Epithelial cell of esophagus (primary cell): Measurements from ENCODE around the gene PKIG.
A peak's percentile ranks its signal among the peaks of the same experiment; 100 is the strongest.
"Not testable (repeated sequence)": the region's sequence is repeated elsewhere in the genome, so short reads cannot be mapped to it uniquely, and the experiment has no call there.

Experiments used
- DNase-seq: peaks from one replicate; pipeline ENCODE4 v3.0.0; 2010; ENCODE audit warnings: low read depth
- H3K4me3 ChIP-seq: 2 replicates; pipeline ENCODE4 v1.5.1; 2011; ENCODE audit warnings: mild to moderate bottlenecking, low read length, control low read depth
- TF ChIP-seq, protein P1 (sequence below): IDR thresholded peaks from 2 replicates; pipeline ENCODE4 v1.5.1; 2011; ENCODE audit warnings: low read depth, mild to moderate bottlenecking, low read length, control low read depth, inconsistent platforms; ENCODE audit not compliant: insufficient read depth; ENCODE audit errors: missing control alignments

PKIG gene

DNA sequence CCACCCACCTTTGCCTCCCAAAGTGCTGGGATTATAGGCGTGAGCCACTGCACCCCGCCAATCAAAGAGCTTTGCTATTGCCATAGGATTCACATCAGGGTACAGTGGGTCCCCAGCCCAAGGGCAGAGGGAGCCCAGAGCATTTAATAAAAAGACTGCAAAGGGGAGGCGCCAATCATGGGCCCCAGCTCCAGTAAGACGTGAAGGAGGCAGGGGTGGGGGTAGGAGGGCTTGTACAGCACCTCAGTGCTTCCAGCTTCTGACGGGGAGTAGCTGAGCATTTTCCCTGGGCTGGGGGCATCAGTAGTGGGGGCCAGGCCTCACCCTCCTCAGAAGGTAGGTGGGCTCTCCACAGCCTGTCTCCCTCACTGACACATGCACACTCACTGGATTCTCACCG lies 67.6 kb downstream of the PKIG start:
- TF ChIP-seq, protein P1, sequence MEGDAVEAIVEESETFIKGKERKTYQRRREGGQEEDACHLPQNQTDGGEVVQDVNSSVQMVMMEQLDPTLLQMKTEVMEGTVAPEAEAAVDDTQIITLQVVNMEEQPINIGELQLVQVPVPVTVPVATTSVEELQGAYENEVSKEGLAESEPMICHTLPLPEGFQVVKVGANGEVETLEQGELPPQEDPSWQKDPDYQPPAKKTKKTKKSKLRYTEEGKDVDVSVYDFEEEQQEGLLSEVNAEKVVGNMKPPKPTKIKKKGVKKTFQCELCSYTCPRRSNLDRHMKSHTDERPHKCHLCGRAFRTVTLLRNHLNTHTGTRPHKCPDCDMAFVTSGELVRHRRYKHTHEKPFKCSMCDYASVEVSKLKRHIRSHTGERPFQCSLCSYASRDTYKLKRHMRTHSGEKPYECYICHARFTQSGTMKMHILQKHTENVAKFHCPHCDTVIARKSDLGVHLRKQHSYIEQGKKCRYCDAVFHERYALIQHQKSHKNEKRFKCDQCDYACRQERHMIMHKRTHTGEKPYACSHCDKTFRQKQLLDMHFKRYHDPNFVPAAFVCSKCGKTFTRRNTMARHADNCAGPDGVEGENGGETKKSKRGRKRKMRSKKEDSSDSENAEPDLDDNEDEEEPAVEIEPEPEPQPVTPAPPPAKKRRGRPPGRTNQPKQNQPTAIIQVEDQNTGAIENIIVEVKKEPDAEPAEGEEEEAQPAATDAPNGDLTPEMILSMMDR, result no peak
- no peak overlapping the region for H3K4me3 ChIP-seq
- no peak for DNase-seq

DNA sequence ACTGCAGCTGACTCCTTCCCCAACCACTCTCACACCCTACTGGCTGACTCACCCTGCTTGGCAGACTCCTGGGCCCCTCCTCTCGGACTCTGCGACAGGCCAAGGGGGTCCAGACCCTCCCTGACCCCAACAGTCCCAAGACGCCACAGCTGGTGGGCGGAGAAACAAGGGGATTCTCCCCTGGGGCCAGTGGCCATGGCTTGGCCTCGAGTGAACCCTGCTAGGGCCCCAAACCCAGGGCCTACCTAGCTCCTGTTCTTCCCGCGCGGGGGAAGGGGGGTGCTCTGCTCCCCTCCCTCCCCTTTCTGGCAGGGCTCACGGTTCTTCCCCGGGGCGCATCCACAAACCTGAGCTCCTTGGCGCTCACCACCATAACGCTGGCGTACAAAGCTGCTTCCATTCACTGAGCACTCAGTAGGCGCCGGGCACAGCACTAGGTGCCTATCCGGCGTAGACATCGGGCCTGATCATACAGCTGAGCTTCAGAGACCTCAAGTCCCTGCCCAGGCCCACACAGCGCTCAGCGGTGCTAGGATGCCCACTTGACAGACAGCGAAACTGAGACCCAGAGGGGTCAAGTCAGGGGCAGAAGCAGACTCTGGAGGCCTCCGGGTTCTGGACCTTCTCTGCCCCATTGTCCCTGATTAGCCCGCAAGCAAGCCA lies 68.5 kb downstream of the PKIG start:
- TF ChIP-seq, protein P1, result no peak
- peak overlapping the region; percentile 62 for H3K4me3 ChIP-seq
- DNase-seq, result peak; percentile 38

DNA sequence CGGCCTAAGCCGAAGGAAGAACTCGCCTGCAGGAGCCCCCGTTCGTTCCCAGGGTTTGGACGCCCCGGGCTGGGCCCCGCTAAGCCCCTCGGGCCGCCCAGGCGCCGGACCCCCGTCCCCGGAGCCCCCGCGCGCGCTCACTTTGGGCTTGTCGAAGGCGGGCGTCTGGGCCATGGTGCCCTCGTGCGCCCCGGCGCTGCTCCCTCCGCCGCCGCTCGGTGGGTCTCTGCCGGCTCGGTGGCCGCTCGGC lies 69.0 kb downstream of the PKIG start:
- no peak for DNase-seq
- TF ChIP-seq, protein P1, result no peak
- H3K4me3 ChIP-seq, result peak overlapping the region; percentile 62

DNA sequence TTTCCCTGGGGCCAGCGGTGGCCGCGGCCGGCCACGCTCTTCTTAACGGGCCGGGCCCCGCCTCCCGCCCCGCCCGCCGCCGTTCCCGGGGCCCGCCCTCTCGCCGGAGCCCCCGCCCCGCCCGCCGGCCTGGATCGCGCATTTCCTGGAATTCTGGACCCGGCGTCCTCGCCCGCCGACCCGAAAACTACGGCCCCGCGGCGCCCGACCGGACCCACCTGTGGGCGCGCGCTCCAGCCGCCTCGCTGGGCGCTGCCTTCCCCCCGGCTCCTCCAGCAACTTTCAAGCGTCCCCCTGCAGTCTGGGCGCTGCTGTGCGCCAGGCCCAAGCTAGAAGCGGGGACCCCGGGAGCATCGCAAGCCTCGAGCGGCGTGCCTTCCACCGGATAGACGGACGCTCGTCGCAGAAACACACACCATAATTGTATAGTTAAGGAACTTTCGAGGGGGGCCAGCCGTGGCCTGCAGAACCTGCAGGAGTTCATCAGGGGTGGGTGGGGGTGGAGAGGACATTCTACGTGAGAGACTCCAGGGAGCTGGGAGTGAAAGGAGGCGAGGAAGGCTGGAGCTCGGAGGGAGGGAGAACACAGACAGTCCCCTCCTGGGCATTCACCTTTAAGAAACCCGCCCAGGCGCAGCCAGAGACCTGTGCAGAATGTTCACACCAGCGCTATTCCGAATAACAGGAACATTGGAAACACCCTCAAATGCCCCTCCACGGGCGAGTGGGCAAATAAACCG lies 69.5 kb downstream of the PKIG start, which contains the start of gene ADA:
Gene ADA (minus strand): TSS at position 16 of the 740 bp plus-strand sequence. CDS start 92 bp downstream, outside the sequence.
- peak; percentile 59 for DNase-seq
- TF ChIP-seq, protein P1, result no peak
- H3K4me3 ChIP-seq, result peak within 1 kb of the TSS; percentile 62

DNA sequence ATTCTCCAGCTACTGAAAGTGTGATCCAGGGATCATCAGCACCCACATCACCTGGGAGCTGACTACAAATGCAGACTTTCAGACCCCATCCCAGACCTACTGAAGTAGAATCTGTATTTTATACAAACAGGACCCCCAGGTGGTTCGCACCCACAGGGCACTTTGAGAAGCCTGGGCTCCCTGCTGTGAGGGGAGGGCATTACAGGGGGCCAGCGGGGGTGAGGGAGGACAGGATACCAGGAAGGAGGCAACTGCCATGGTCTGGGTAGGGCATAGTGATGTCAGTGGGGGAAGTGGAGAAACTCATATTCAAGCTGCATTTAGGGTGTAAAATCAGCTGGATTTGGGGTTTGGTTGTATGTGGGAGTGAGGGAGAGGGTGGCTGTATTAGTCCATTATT lies 71.2 kb downstream of the PKIG start:
- TF ChIP-seq, protein P1, result no peak
- no peak overlapping the region for H3K4me3 ChIP-seq
- DNase-seq, result no peak

DNA sequence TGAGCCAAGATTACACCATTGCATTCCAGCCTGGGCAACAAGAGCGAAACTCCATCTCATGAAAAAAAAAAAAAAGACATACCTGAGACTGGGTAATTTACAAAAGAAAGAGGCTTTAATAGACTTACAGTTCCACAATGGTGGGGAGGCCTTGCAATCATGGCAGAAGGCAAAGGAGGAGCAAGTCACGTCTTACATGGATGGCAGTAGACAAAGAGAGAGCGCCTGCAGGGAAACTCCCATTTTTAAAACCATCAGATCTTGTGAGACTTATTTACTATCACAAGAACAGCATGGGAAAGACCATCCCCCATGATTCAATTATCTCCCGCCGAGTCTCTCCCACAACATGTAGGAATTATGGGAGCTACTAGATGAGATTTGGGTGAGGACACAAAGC lies 71.8 kb downstream of the PKIG start:
- DNase-seq, H3K4me3 ChIP-seq: not testable (repeated sequence)

DNA sequence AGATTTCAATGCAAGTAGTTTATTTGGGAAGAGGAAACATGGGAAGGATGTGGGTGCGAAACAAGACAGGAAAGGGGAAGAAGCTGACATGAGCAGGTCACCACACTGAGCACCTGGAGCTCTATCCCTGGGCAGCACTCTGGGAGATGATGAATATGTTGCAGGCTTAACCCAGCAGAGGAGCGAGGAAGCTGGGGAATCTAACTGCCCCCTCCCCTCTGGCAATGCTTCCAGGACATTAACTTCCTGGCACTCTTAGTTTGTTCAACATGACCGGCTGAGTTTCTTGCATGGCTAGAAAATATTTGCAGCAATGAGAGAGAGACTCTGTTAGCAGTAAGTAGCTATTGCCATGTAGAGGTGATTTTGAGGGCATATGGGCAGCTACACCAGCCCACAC lies 74.1 kb downstream of the PKIG start:
- H3K4me3 ChIP-seq, result no peak overlapping the region
- TF ChIP-seq, protein P1, result no peak
- DNase-seq, result no peak
